Activated CD4-positive, alpha-beta T cell treated with anti-CD3 and anti-CD28 coated beads, Interleukin-2, amount 10 ng/mL, durations not matched to agents 24 days and 14 days (primary cell): ENCODE data around the gene NBPF14. TPM values are rescaled to one million over a fixed set of nuclear protein-coding genes. Genes with fewer than 3 reads are reported as not detected.
"Not testable (repeated sequence)": the region's sequence is repeated elsewhere in the genome, so short reads cannot be mapped to it uniquely, and the experiment has no call there.

Experiments
- DNase-seq: peaks from one replicate; pipeline ENCODE4 v3.0.0; 2022
- H3K27ac Mint-ChIP-seq: one replicate; pipeline ENCODE4 v1.8.0; 2022; ENCODE audit warnings: mild to moderate bottlenecking, mixed read lengths
- H3K27me3 Mint-ChIP-seq: one replicate; pipeline ENCODE4 v1.8.0; 2022; ENCODE audit warnings: mixed read lengths
- H3K36me3 Mint-ChIP-seq: one replicate; pipeline ENCODE4 v1.8.0; 2022; ENCODE audit warnings: low read depth, mild to moderate bottlenecking, mixed read lengths
- H3K4me1 Mint-ChIP-seq: one replicate; pipeline ENCODE4 v1.8.0; 2021; ENCODE audit warnings: mixed read lengths
- H3K4me3 Mint-ChIP-seq: one replicate; pipeline ENCODE4 v1.8.0; 2022; ENCODE audit warnings: mild to moderate bottlenecking, moderate library complexity, mixed read lengths
- H3K9me3 Mint-ChIP-seq: one replicate; pipeline ENCODE4 v1.8.0; 2021; ENCODE audit warnings: mixed read lengths
- intact Hi-C: fragments of 100-400 bp; cut with micrococcal nuclease; formaldehyde crosslinking; loops from one replicate; pipeline ENCODE4 v1.15.1; 2023
- total RNA-seq: library from RNA; stranded (reverse); gene quantifications from 2 replicates; pipeline ENCODE4 v1.2.3, GENCODE V29; 2022

NBPF14 gene
- total RNA-seq = 20.0 and 20.5 TPM in 2 replicates

DNA sequence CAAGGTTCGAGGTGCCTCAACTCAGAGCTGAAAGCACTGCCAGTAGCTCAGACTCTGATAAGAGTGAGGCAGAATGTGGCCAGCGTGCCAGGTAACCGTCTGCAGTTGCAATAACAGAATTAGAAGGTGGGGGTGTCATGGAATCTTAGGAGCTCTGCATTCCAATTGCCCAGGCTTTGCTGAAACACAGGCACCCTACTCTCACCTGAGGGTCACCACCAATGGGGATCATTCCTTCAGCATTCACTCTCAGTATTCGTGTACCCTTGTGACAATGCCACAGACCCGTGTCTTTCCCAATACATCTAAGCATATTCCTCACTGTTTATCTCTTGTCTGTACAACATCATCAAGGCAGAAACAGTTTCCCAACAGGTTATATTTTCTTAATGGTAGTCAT is at the start of gene NBPF14:
NBPF14 (minus strand) TSS at position 101 of the 400 bp plus-strand sequence. CDS start 294 bp downstream, outside the sequence.
- H3K27ac Mint-ChIP-seq, DNase-seq, H3K36me3 Mint-ChIP-seq, H3K9me3 Mint-ChIP-seq, H3K4me1 Mint-ChIP-seq, H3K27me3 Mint-ChIP-seq, intact Hi-C loops, H3K4me3 Mint-ChIP-seq: not testable (repeated sequence)

DNA sequence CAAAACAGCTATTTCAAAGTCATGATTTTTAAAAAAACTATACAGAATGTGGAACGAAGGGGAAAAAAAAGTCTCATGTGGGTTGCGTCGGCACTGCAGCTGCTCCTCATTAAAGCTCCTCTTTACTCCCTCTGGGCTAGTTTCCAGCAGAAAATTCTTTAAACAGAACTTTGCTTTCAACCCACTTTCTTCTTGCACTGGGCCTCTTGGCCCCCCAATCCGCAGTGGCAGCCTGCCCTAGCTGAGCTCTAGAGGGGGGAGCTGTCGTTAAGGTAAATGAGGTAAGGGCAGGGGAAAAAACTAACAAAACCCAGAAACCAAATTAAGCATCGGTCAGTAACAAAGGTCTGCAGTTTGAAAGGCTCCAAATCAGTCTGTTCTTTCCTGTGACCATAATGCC is 29.6 kb upstream of the NBPF14 start:
- peak; percentile 29 for DNase-seq
- intact Hi-C loops, H3K27me3 Mint-ChIP-seq, H3K9me3 Mint-ChIP-seq, H3K4me3 Mint-ChIP-seq, H3K27ac Mint-ChIP-seq, H3K36me3 Mint-ChIP-seq, H3K4me1 Mint-ChIP-seq: not testable (repeated sequence)

GRCh38 chr1:148618216-148618615 is 22.4 kb upstream of the NBPF14 start:
- intact Hi-C loops, H3K9me3 Mint-ChIP-seq, H3K27me3 Mint-ChIP-seq, DNase-seq, H3K4me3 Mint-ChIP-seq, H3K36me3 Mint-ChIP-seq, H3K27ac Mint-ChIP-seq, H3K4me1 Mint-ChIP-seq: not testable (repeated sequence)

- intact Hi-C loops, H3K36me3 Mint-ChIP-seq, H3K4me3 Mint-ChIP-seq, H3K9me3 Mint-ChIP-seq, H3K27me3 Mint-ChIP-seq, H3K4me1 Mint-ChIP-seq, DNase-seq: not testable (repeated sequence)
- peak overlapping the region; percentile 23 for H3K27ac Mint-ChIP-seq
Observed at GRCh38 chr1:148605266-148605665, 9.5 kb upstream of the NBPF14 start.

GRCh38 chr1:148595360-148595759 is 451 bp downstream of the NBPF14 start:
- intact Hi-C loops, H3K36me3 Mint-ChIP-seq, H3K4me3 Mint-ChIP-seq, H3K4me1 Mint-ChIP-seq, H3K9me3 Mint-ChIP-seq, H3K27ac Mint-ChIP-seq, H3K27me3 Mint-ChIP-seq: not testable (repeated sequence)
- DNase-seq = peak; percentile 55

GRCh38 chr1:148591098-148591497 is 4.7 kb downstream of the NBPF14 start:
- H3K27me3 Mint-ChIP-seq, H3K9me3 Mint-ChIP-seq, H3K36me3 Mint-ChIP-seq, H3K4me3 Mint-ChIP-seq, H3K4me1 Mint-ChIP-seq, intact Hi-C loops, H3K27ac Mint-ChIP-seq: not testable (repeated sequence)
- peak; percentile 12 for DNase-seq

DNA sequence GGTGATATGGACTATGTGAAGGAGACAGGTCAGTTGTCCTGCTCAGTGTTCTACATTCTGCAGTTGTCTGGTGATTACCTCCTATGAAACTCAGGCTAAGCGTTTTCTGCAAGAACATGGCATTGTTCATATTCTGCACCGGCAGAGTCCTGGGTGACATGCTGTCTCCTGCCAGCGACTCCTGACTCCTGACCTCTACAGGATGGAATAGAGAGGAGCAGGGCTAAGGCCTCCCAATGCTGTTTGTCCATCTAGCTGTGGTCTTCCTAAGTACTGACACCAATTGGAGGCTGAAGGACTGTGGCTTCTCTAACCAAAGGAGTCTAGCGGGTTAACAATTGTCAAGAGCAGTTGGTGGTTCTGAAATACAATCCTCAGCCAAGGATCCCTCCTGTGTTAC is 63.7 kb downstream of the NBPF14 start:
- H3K36me3 Mint-ChIP-seq, intact Hi-C loops, H3K27ac Mint-ChIP-seq, H3K27me3 Mint-ChIP-seq, H3K4me3 Mint-ChIP-seq, DNase-seq, H3K4me1 Mint-ChIP-seq, H3K9me3 Mint-ChIP-seq: not testable (repeated sequence)

- not testable (repeated sequence) for H3K9me3 Mint-ChIP-seq, H3K27me3 Mint-ChIP-seq, H3K4me1 Mint-ChIP-seq, H3K36me3 Mint-ChIP-seq
- DNase-seq = peak; percentile 88
- peak overlapping the region; percentile 9 for H3K27ac Mint-ChIP-seq
- peak overlapping the region; percentile 64 for H3K4me3 Mint-ChIP-seq
- intact Hi-C loops = loop anchor here (10.0 kb wide), 1 partner anchor 154 kb away; no protein-coding TSS in a partner anchor
Observed at GRCh38 chr1:148529101-148529567, 66.7 kb downstream of the NBPF14 start.

DNA sequence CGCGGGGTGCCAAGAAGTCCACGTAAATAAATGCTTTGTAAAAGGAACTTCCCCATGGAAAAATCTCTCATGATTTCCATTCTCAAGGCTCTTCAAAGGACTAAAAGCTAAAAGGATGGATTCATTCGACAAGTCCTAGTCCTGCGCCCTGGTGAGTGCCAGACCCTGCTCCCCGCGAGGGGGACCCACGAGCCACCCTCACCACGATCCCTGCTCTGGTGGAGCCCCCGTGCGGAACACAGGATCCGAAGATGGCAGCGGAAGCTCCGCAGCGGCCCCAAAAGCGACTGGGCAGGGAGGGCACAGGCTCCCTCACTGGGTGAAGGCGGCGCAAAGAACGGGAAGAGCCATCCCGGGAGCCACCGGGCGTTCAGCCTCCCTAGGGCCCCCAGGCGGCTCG is 67.2 kb downstream of the NBPF14 start:
- not testable (repeated sequence) for H3K9me3 Mint-ChIP-seq, H3K27ac Mint-ChIP-seq, H3K4me3 Mint-ChIP-seq, H3K4me1 Mint-ChIP-seq, H3K27me3 Mint-ChIP-seq, H3K36me3 Mint-ChIP-seq
- DNase-seq = peak; percentile 83
- intact Hi-C loops = loop anchor here (10.0 kb wide), 1 partner anchor 154 kb away; no protein-coding TSS in a partner anchor

DNA sequence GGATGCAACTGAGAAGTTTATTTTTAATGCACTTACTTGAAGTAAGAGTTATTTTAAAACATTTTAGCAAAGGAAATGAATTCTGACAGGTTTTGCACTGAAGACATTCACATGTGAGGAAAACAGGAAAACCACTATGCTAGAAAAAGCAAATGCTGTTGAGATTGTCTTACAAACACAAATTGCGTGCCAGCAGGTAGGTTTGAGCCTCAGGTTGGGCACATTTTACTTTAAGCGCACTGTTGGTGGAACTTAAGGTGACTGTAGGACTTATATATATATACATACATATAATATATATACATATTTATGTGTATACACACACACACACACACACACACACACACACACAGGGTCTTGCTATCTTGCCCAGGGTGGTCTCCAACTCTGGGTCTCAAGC is 69.2 kb downstream of the NBPF14 start:
- not testable (repeated sequence) for H3K4me3 Mint-ChIP-seq, H3K9me3 Mint-ChIP-seq, H3K36me3 Mint-ChIP-seq, H3K27me3 Mint-ChIP-seq, H3K27ac Mint-ChIP-seq
- peaks cover 16% of the 10 kb centered on the region for H3K4me1 Mint-ChIP-seq
- intact Hi-C loops = loop anchor here (10.0 kb wide), 1 partner anchor 152 kb away; no protein-coding TSS in a partner anchor
- peak; percentile 62 for DNase-seq

DNA sequence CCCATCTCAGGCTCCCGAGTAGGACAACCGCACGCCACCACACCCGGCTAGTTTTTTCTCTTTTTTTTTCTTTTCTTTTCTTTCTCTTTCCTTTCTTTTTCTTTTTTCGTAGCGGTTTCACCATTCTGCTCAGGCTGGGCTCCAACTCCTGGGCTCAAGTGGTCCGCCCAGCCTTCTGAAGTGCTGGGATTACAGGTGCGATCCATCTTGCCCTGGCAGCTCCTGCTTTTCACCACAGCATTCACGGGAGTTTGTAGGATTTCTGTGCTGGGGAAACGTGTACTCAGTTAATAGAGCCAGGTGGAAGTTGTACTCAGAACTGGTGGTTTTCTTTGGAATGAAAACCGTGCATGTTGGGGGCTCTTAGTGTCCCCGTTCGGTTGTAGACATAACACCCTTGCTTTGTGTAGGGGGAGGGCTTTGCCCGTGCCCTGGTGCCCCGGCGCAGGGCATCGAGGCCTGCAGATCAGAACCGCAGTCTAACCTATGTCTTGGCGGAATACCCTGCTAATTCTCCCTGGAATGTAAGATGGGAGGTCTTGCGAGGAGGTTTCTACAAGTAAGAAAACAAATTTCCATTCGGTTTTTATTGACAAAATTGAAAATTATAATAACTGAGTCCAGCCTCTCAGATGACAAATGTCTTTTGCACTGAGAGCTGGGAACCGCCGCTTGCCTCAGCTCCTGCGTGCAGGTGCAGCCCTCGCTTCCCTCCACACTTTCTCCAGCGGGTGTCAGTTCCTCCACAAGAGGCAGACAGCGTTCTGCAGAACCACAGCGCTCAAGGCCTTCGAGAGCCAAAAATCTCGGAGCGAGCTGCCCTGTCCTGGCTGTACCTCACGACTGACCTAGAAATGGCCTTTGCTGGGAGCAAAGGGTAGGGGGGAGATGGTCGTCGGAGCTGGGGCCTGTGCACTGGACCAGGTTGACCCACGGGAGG is 72.3 kb downstream of the NBPF14 start:
- H3K27ac Mint-ChIP-seq = peak overlapping the region; percentile 93
- not testable (repeated sequence) for H3K27me3 Mint-ChIP-seq, H3K9me3 Mint-ChIP-seq, H3K36me3 Mint-ChIP-seq
- peaks cover 14% of the 10 kb centered on the region for H3K4me1 Mint-ChIP-seq
- H3K4me3 Mint-ChIP-seq = peak overlapping the region; percentile 90
- intact Hi-C loops = loop anchor here (10.0 kb wide), 1 partner anchor 149 kb away; no protein-coding TSS in a partner anchor
- peak; percentile 76 for DNase-seq

DNA sequence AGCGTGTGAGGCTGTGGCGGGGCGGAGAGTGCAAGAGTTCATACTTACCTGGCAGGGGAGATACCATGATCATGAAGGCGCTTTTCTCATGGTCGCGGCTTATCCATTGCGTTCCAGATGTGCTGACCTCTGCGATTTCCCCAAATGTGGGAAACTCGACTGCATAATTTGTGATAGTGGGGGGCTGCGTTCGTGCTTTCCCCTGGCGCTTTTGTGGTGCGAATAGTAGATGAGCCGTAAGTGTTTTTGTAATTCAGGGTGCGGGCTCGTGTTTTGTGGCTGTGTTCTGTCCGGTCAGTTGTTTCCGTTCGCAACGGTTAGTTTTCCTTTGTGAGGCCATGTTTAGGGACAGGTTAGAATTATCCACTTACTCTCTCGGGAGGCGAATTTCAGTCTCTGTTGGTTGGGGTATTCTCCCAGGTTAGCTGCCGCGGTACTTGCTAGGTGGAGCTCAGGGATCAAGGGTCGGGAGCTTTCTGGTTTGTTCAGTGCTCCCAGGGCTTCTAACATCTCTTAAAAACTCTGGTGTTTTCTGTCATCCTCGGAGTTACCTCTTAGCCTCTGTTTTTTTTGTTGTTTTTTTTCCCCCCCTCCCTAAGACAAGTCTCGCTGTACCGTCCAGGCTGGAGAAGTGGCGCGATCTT is 73.1 kb downstream of the NBPF14 start:
- peak; percentile 96 for DNase-seq
- not testable (repeated sequence) for H3K27me3 Mint-ChIP-seq, H3K9me3 Mint-ChIP-seq, H3K36me3 Mint-ChIP-seq
- intact Hi-C loops = loop anchor here (10.0 kb wide), 1 partner anchor 148 kb away; no protein-coding TSS in a partner anchor
- Mint-ChIP-seq H3K4me1 (peaks cover 13% of the 10 kb centered on the region), H3K4me3 (peak overlapping the region; percentile 90), H3K27ac (peak overlapping the region; percentile 93)

DNA sequence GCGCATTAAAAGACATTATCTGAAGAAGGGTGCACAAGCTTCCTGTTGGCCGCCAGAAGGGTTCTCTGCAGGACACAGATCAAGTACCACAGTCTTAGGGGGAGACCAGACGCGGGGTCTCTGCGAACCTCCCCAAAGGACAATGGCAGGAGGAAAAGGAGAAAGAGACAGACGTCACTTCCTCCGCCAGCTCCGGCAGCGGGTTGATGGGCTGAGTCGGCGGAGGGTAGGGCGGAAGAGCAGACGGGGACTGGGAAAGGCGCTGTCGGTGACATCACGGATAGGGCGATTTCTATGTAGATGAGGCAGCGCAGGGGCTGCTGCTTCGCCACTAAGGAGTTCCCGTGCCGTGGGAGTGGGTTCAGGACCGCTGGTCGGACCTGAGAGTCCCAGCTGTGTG is 73.7 kb downstream of the NBPF14 start:
- peak; percentile 95 for DNase-seq
- peak overlapping the region; percentile 90 for H3K4me3 Mint-ChIP-seq
- H3K4me1 Mint-ChIP-seq = peaks cover 13% of the 10 kb centered on the region
- H3K36me3 Mint-ChIP-seq, H3K9me3 Mint-ChIP-seq, H3K27me3 Mint-ChIP-seq: not testable (repeated sequence)
- intact Hi-C loops = loop anchor here (10.0 kb wide), 1 partner anchor 147 kb away; no protein-coding TSS in a partner anchor
- H3K27ac Mint-ChIP-seq = peak overlapping the region; percentile 93

DNA sequence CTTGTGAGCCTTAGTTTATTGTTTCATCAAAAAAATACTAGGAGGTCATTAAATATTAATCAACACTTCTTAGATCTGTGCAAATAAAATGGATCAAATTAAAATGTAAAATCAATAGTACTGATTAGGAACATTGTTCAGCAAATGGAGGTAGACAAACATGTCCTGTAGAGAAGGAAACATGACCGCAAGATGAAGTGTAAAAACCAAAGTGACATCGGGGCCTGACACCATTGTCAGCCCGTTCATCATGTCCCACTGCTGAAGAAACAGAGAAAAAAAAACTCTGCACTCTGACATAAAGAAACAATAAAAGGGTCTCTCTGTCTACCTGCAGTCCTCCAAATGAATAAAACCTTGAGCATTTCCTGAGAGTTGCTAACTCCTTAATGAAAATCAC is 81.5 kb downstream of the NBPF14 start:
- DNase-seq, H3K36me3 Mint-ChIP-seq, H3K27ac Mint-ChIP-seq, intact Hi-C loops, H3K9me3 Mint-ChIP-seq, H3K27me3 Mint-ChIP-seq, H3K4me3 Mint-ChIP-seq: not testable (repeated sequence)
- H3K4me1 Mint-ChIP-seq = peaks cover 12% of the 10 kb centered on the region
